ENCODE results near the gene MIEF2.

Gene MIEF2

GRCh38 chr17:18236494-18236893, 24.0 kb upstream of the MIEF2 start:
- DNase-seq: no peak

GRCh38 chr17:18237461-18237860, 23.0 kb upstream of the MIEF2 start:
- DNase-seq: no peak

GRCh38 chr17:18238299-18238698, 22.2 kb upstream of the MIEF2 start:
- no peak for DNase-seq

- no peak for DNase-seq
Measured at GRCh38 chr17:18240449-18240848, 20.0 kb upstream of the MIEF2 start.

GRCh38 chr17:18241229-18241871, 19.1 kb upstream of the MIEF2 start:
- DNase-seq: no peak

GRCh38 chr17:18245038-18245776, 15.3 kb upstream of the MIEF2 start:
- DNase-seq: no peak

- DNase-seq: no peak
Measured at GRCh38 chr17:18246109-18246725, 14.2 kb upstream of the MIEF2 start.

- peak; percentile 65 to 80 for DNase-seq
Measured at GRCh38 chr17:18246880-18247612, 13.4 kb upstream of the MIEF2 start.

GRCh38 chr17:18247613-18248001, 12.9 kb upstream of the MIEF2 start:
- no peak for DNase-seq

GRCh38 chr17:18248300-18248731, 12.1 kb upstream of the MIEF2 start:
- peak; percentile 47 to 67 for DNase-seq

- no peak for DNase-seq
Measured at GRCh38 chr17:18248811-18249210, 11.7 kb upstream of the MIEF2 start.

- DNase-seq: peak; percentile 47 to 71
Measured at GRCh38 chr17:18250259-18250658, 10.2 kb upstream of the MIEF2 start.

GRCh38 chr17:18250708-18251107, 9.8 kb upstream of the MIEF2 start:
- no peak for DNase-seq

GRCh38 chr17:18251204-18251603, 9.3 kb upstream of the MIEF2 start:
- no peak for DNase-seq

GRCh38 chr17:18252160-18252559, 8.3 kb upstream of the MIEF2 start:
- no peak for DNase-seq

GRCh38 chr17:18253187-18253884, 7.1 kb upstream of the MIEF2 start:
- no peak for DNase-seq

GRCh38 chr17:18253947-18254821, 6.3 kb upstream of the MIEF2 start:
- DNase-seq: no peak

GRCh38 chr17:18254888-18255649, 5.4 kb upstream of the MIEF2 start:
- no peak for DNase-seq

GRCh38 chr17:18256351-18256750, 4.1 kb upstream of the MIEF2 start:
- no peak for DNase-seq

GRCh38 chr17:18256776-18257175, 3.7 kb upstream of the MIEF2 start:
- DNase-seq: no peak

Measured in NCI-H2081 (cell line).